Activated CD8-positive, alpha-beta T cell treated with anti-CD3 and anti-CD28 coated beads for 36 hours (primary cell): ENCODE results near the gene STIM1. TPM values are rescaled to one million over a fixed set of nuclear protein-coding genes. Genes with fewer than 3 reads are reported as not detected.
A peak's percentile ranks its signal among the peaks of the same experiment; 100 is the strongest.

Experiments
- ATAC-seq: fragments of 200-7000 bp; cut with Tn5 transposase; one replicate; pipeline ENCODE4 v1.10.0; 2021; ENCODE audit warnings: mild to moderate bottlenecking, moderate library complexity
- CTCF ChIA-PET: fragments of 350-600 bp; sonication (Branson Sonifier 250); formaldehyde crosslinking; loops from one replicate; lab custom pipeline; 2021; ENCODE audit warnings: antibody characterized with exemption; lab: Charles Lee
- POLR2A ChIA-PET: fragments of 350-600 bp; sonication (Branson Sonifier 250); formaldehyde crosslinking; loops from one replicate; lab custom pipeline; 2021; ENCODE audit warnings: antibody characterized with exemption; lab: Charles Lee
- DNase-seq: peaks from one replicate; pipeline ENCODE4 v3.0.0-alpha.2; 2020
- H3K27ac Mint-ChIP-seq: one replicate; pipeline ENCODE4 v1.8.0; 2021; ENCODE audit warnings: mild to moderate bottlenecking, mixed read lengths
- H3K27me3 Mint-ChIP-seq: one replicate; pipeline ENCODE4 v1.8.0; 2021; ENCODE audit warnings: mixed read lengths
- H3K36me3 Mint-ChIP-seq: one replicate; pipeline ENCODE4 v1.8.0; 2021; ENCODE audit warnings: low read depth, mixed read lengths
- H3K4me1 Mint-ChIP-seq: one replicate; pipeline ENCODE4 v1.8.0; 2021; ENCODE audit warnings: low read depth, mixed read lengths
- H3K4me3 Mint-ChIP-seq: one replicate; pipeline ENCODE4 v1.8.0; 2021; ENCODE audit warnings: mild to moderate bottlenecking, moderate library complexity, mixed read lengths
- H3K9me3 Mint-ChIP-seq: one replicate; pipeline ENCODE4 v1.8.0; 2021; ENCODE audit warnings: mixed read lengths
- intact Hi-C: fragments of 100-400 bp; cut with micrococcal nuclease; formaldehyde crosslinking; loops from one replicate; pipeline ENCODE4 v1.10.0; 2022
- total RNA-seq, 2 experiments: library from RNA; stranded (reverse); gene quantifications; one replicate each; pipeline ENCODE4 v1.2.3, GENCODE V29; 2021
- TF ChIP-seq, protein P1 (sequence below): fragments of 200-600 bp; IDR thresholded peaks from one replicate; pipeline ENCODE4 v1.8.0; 2022; ENCODE audit warnings: antibody characterized with exemption, mild to moderate bottlenecking

STIM1 gene
- total RNA-seq, 2 experiments from 2014 or later: 60.8 to 61.4 TPM

GRCh38 chr11:3953327-3953726 lies 97.9 kb downstream of the STIM1 start:
- DNase-seq (no peak), ATAC-seq (no peak)
- Mint-ChIP-seq H3K4me1 (peaks cover 87% of the 10 kb centered on the region), H3K4me3 (no peak overlapping the region), H3K36me3 (peaks cover 17% of the 10 kb centered on the region), H3K27me3 (no peaks in the 10 kb centered on the region), H3K27ac (peak overlapping the region; percentile 91), H3K9me3 (no peaks in the 10 kb centered on the region)
- TF ChIP-seq, protein P1, sequence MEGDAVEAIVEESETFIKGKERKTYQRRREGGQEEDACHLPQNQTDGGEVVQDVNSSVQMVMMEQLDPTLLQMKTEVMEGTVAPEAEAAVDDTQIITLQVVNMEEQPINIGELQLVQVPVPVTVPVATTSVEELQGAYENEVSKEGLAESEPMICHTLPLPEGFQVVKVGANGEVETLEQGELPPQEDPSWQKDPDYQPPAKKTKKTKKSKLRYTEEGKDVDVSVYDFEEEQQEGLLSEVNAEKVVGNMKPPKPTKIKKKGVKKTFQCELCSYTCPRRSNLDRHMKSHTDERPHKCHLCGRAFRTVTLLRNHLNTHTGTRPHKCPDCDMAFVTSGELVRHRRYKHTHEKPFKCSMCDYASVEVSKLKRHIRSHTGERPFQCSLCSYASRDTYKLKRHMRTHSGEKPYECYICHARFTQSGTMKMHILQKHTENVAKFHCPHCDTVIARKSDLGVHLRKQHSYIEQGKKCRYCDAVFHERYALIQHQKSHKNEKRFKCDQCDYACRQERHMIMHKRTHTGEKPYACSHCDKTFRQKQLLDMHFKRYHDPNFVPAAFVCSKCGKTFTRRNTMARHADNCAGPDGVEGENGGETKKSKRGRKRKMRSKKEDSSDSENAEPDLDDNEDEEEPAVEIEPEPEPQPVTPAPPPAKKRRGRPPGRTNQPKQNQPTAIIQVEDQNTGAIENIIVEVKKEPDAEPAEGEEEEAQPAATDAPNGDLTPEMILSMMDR: no peak
- POLR2A ChIA-PET: no interaction called here
- intact Hi-C loops: loop anchor here (5.0 kb wide), 1 partner anchor 96 kb away; the partner anchor contains the start of gene STIM1
- CTCF ChIA-PET: interaction anchor here (4.3 kb wide), 1 partner anchor 98 kb away, joined by 21 read pairs; the partner anchor contains the start of gene STIM1

DNA sequence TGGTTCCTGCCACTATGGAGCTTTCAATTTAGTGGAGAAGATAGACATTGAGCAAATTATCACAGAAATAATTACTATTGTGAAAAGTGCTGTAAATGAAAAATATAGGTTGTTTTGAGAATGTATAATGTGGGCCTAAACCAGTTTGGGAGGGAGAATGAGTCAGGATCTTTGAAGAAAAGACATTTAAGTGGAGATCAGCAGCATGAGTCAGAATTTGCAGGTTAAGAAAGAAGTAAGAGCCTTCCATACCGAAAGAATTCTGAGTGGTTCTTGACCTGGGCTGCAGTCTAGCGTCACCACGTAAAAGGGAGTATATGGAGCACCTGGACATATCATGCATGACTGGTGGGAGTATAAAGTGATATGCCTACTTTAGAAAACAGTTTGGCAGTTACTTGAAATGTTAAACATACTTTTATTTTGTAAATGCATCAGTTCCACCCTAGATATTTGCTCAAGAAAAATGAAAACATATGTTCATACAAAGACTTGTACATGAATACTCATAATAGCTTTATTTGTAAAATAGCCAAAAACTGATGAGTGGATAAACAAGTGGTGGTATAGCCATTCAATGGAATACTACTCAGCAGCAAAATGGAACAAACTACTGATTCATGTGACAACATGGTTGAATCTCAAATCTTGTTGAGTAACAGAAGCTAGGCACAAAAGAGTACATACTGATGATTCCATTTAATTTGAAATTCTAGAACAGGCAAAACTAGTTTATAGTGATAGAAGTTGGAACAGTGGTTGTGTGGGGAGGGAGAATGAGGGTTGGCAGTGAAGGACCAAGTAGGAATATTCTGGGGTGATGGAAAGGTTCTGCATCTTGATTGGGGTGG lies 99.2 kb downstream of the STIM1 start:
- Mint-ChIP-seq H3K4me3 (peak overlapping the region; percentile 24), H3K27me3 (no peaks in the 10 kb centered on the region), H3K4me1 (peaks cover 87% of the 10 kb centered on the region), H3K36me3 (peaks cover 14% of the 10 kb centered on the region), H3K27ac (peak overlapping the region; percentile 91), H3K9me3 (no peaks in the 10 kb centered on the region)
- TF ChIP-seq, protein P1: no peak
- ATAC-seq (peak; percentile 60), DNase-seq (peak; percentile 25)
- intact Hi-C loops: loop anchor here (5.0 kb wide), 1 partner anchor 97 kb away; the partner anchor contains the start of gene STIM1
- POLR2A ChIA-PET: interaction anchor here (1.0 to 3.2 kb wide), 7 partner anchors 7 to 118 kb away, joined by 3 to 11 read pairs (median 3); partner anchors contain the start of gene STIM1
- CTCF ChIA-PET: interaction anchor here (0.7 to 4.3 kb wide), 9 partner anchors 12 to 118 kb away, joined by 3 to 21 read pairs (median 3); partner anchors contain the start of gene STIM1

DNA sequence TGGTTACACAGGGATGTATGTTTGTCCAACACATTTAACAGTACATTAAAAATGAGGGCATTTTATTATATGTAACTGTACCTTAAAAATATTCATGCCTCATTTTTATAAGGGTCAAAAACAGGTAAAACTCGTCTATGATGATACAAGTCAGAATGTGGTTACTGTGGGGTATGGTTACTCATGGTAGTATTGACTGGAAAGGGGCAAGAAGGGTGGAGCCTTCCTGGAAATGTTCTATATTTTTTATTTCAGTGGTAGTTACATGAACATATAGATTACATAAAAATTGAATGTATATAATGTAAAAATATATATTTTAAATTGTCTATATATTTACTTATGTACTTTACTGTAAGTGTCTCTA lies 99.8 kb downstream of the STIM1 start:
- H3K9me3 Mint-ChIP-seq: no peaks in the 10 kb centered on the region
- DNase-seq (peak; percentile 32), ATAC-seq (peak; percentile 50)
- TF ChIP-seq, protein P1: no peak
- peak overlapping the region; percentile 24 for H3K4me3 Mint-ChIP-seq
- ChIA-PET POLR2A (interaction anchor here (1.0 to 3.2 kb wide), 5 partner anchors 8 to 100 kb away, joined by 3 to 11 read pairs (median 3); partner anchors contain the start of gene STIM1), CTCF (interaction anchor here (0.7 to 2.4 kb wide), 8 partner anchors 29 to 117 kb away, joined by 3 to 11 read pairs (median 3); partner anchors contain the start of gene STIM1)
- H3K4me1 Mint-ChIP-seq: peaks cover 85% of the 10 kb centered on the region
- H3K36me3 Mint-ChIP-seq: peaks cover 11% of the 10 kb centered on the region
- no peaks in the 10 kb centered on the region for H3K27me3 Mint-ChIP-seq
- intact Hi-C loops: no loop called here
- peak overlapping the region; percentile 91 for H3K27ac Mint-ChIP-seq

DNA sequence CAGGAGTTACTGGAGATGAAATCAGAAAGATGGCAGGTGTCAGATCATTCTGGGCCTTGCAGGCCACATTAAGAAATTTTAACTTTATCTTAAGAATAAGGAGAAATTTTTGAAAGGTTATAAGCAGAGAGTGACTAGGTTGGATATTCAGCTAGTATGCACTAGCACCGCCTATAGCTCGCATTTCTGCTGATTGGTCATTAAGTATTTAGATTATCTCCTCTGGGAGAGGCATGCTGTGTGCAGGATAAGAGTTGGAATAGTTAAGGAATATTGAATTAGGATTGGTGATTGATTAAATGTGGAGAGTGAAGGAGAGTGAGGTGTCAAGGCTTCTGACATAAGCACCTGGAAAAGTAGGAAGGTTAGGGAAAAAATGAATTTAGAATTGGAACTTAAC lies 100.6 kb downstream of the STIM1 start:
- H3K4me3 Mint-ChIP-seq: no peak overlapping the region
- H3K36me3 Mint-ChIP-seq: peaks cover 11% of the 10 kb centered on the region
- peak overlapping the region; percentile 92 for H3K27ac Mint-ChIP-seq
- no peak for DNase-seq
- ChIA-PET CTCF (interaction anchor here (0.7 to 2.4 kb wide), 6 partner anchors 28 to 116 kb away, joined by 3 to 11 read pairs (median 3); partner anchors contain the start of gene STIM1), POLR2A (interaction anchor here (1.0 to 3.2 kb wide), 4 partner anchors 9 to 101 kb away, joined by 3 to 11 read pairs (median 3); partner anchors contain the start of gene STIM1)
- no peak for ATAC-seq
- no peaks in the 10 kb centered on the region for H3K27me3 Mint-ChIP-seq
- H3K9me3 Mint-ChIP-seq: no peaks in the 10 kb centered on the region
- TF ChIP-seq, protein P1: no peak
- intact Hi-C loops: no loop called here
- H3K4me1 Mint-ChIP-seq: peaks cover 81% of the 10 kb centered on the region
